ENCODE results near the gene DOCK3.
"Not testable (repeated sequence)": the region's sequence is repeated elsewhere in the genome, so short reads cannot be mapped to it uniquely, and the experiment has no call there.

Gene DOCK3

GRCh38 chr3:51190199-51190598 is 515.5 kb downstream of the DOCK3 start:
- H3K4me2 ChIP-seq (ENCODE audit: low read length) = no peak overlapping the region
- H3K27me3 ChIP-seq (ENCODE audit: low read depth, low read length) = peaks cover 5% of the 10 kb centered on the region; the same call in 1 of the 2 replicates
- H3K79me2 ChIP-seq (ENCODE audit: low read length) = no peaks in the 10 kb centered on the region
- no peaks in the 10 kb centered on the region for H3K9me3 ChIP-seq (ENCODE audit: insufficient read depth, low read length)
- H3K4me3 ChIP-seq (ENCODE audit: low read length) = no peak overlapping the region
- no peaks in the 10 kb centered on the region for H4K20me1 ChIP-seq (ENCODE audit: insufficient read depth, low read length)
- no peak overlapping the region for H3K9ac ChIP-seq (ENCODE audit: low read length)
- H2AFZ ChIP-seq (ENCODE audit: low read depth, low read length) = no peak overlapping the region
- no peaks in the 10 kb centered on the region for H3K36me3 ChIP-seq (replicated peaks; ENCODE audit: low read depth, low read length)
- TF ChIP-seq CTCF (IDR thresholded peaks at IDR 0.05; ENCODE audit: low read depth, low read length) = no peak
- no peak for TF ChIP-seq EZH2phosphoT487 (IDR thresholded peaks at IDR 0.05; ENCODE audit: low read depth)
- H3K4me1 ChIP-seq (ENCODE audit: low read length) = peaks cover 4% of the 10 kb centered on the region
- no peak overlapping the region for H3K27ac ChIP-seq (ENCODE audit: low read length)

GRCh38 chr3:51190827-51191226 is 516.1 kb downstream of the DOCK3 start:
- no peak overlapping the region for H2AFZ ChIP-seq (ENCODE audit: low read depth, low read length)
- no peak overlapping the region for H3K27ac ChIP-seq (ENCODE audit: low read length)

GRCh38 chr3:51191768-51192167 is 517.0 kb downstream of the DOCK3 start:
- no peak overlapping the region for H3K4me2 ChIP-seq (ENCODE audit: low read length)
- H3K27ac ChIP-seq (ENCODE audit: low read length) = no peak overlapping the region
- H3K79me2 ChIP-seq (ENCODE audit: low read length) = no peaks in the 10 kb centered on the region
- no peak overlapping the region for H3K9ac ChIP-seq (ENCODE audit: low read length)
- H2AFZ ChIP-seq (ENCODE audit: low read depth, low read length) = no peak overlapping the region
- no peaks in the 10 kb centered on the region for H3K9me3 ChIP-seq (ENCODE audit: insufficient read depth, low read length)
- peaks cover 5% of the 10 kb centered on the region for H3K4me1 ChIP-seq (ENCODE audit: low read length)
- no peaks in the 10 kb centered on the region for H3K36me3 ChIP-seq (replicated peaks; ENCODE audit: low read depth, low read length)
- no peaks in the 10 kb centered on the region for H4K20me1 ChIP-seq (ENCODE audit: insufficient read depth, low read length)
- TF ChIP-seq EZH2phosphoT487 (IDR thresholded peaks at IDR 0.05; ENCODE audit: low read depth) = no peak
- TF ChIP-seq CTCF (IDR thresholded peaks at IDR 0.05; ENCODE audit: low read depth, low read length) = no peak
- no peak overlapping the region for H3K4me3 ChIP-seq (ENCODE audit: low read length)
- H3K27me3 ChIP-seq (ENCODE audit: low read depth, low read length) = peaks cover 5% of the 10 kb centered on the region; the same call in 1 of the 2 replicates

More at GRCh38 chr3:51190827-51191226, 516.1 kb downstream of the DOCK3 start:
- no peaks in the 10 kb centered on the region for H3K79me2 ChIP-seq (ENCODE audit: low read length)
- peaks cover 5% of the 10 kb centered on the region; the same call in 1 of the 2 replicates for H3K27me3 ChIP-seq (ENCODE audit: low read depth, low read length)
- H3K9ac ChIP-seq (ENCODE audit: low read length) = no peak overlapping the region
- H3K9me3 ChIP-seq (ENCODE audit: insufficient read depth, low read length) = no peaks in the 10 kb centered on the region
- no peaks in the 10 kb centered on the region for H4K20me1 ChIP-seq (ENCODE audit: insufficient read depth, low read length)
- H3K4me2 ChIP-seq (ENCODE audit: low read length) = no peak overlapping the region
- H3K4me3 ChIP-seq (ENCODE audit: low read length) = no peak overlapping the region
- H3K4me1 ChIP-seq (ENCODE audit: low read length) = peaks cover 5% of the 10 kb centered on the region
- TF ChIP-seq EZH2phosphoT487 (IDR thresholded peaks at IDR 0.05; ENCODE audit: low read depth) = no peak
- no peak for TF ChIP-seq CTCF (IDR thresholded peaks at IDR 0.05; ENCODE audit: low read depth, low read length)
- H3K36me3 ChIP-seq (replicated peaks; ENCODE audit: low read depth, low read length) = no peaks in the 10 kb centered on the region

GRCh38 chr3:51198477-51198876 is 523.8 kb downstream of the DOCK3 start:
- no peak for TF ChIP-seq EZH2phosphoT487 (IDR thresholded peaks at IDR 0.05; ENCODE audit: low read depth)
- TF ChIP-seq CTCF (IDR thresholded peaks at IDR 0.05; ENCODE audit: low read depth, low read length) = no peak

GRCh38 chr3:51199296-51199695 is 524.6 kb downstream of the DOCK3 start:
- not testable (repeated sequence) for H3K9me3 ChIP-seq (ENCODE audit: insufficient read depth, low read length); H2AFZ ChIP-seq (ENCODE audit: low read depth, low read length); H3K27ac ChIP-seq (ENCODE audit: low read length); H3K27me3 ChIP-seq (ENCODE audit: low read depth, low read length); H3K4me1 ChIP-seq (ENCODE audit: low read length); H3K36me3 ChIP-seq (replicated peaks; ENCODE audit: low read depth, low read length); H3K9ac ChIP-seq (ENCODE audit: low read length); H4K20me1 ChIP-seq (ENCODE audit: insufficient read depth, low read length); H3K79me2 ChIP-seq (ENCODE audit: low read length); H3K4me3 ChIP-seq (ENCODE audit: low read length); H3K4me2 ChIP-seq (ENCODE audit: low read length)

More at GRCh38 chr3:51198477-51198876, 523.8 kb downstream of the DOCK3 start:
- Histone ChIP-seq H4K20me1 (ENCODE audit: insufficient read depth, low read length) (no peaks in the 10 kb centered on the region), H3K4me3 (ENCODE audit: low read length) (no peak overlapping the region), H2AFZ (ENCODE audit: low read depth, low read length) (no peak overlapping the region), H3K36me3 (replicated peaks; ENCODE audit: low read depth, low read length) (no peaks in the 10 kb centered on the region), H3K27ac (ENCODE audit: low read length) (no peak overlapping the region), H3K4me2 (ENCODE audit: low read length) (no peak overlapping the region), H3K9ac (ENCODE audit: low read length) (no peak overlapping the region), H3K9me3 (ENCODE audit: insufficient read depth, low read length) (no peaks in the 10 kb centered on the region), H3K27me3 (ENCODE audit: low read depth, low read length) (no peaks in the 10 kb centered on the region), H3K4me1 (ENCODE audit: low read length) (peaks cover 5% of the 10 kb centered on the region), H3K79me2 (ENCODE audit: low read length) (no peaks in the 10 kb centered on the region)
